Left renal pelvis (tissue), 4 donors: ENCODE measurements around the gene NACC2. TPM values are rescaled to one million over a fixed set of nuclear protein-coding genes. Genes with fewer than 3 reads are reported as not detected.
A peak's percentile ranks its signal among the peaks of the same experiment; 100 is the strongest.

Experiments used
- DNase-seq, 4 donors: peaks; one replicate each; pipeline ENCODE4 v3.0.0-alpha.2; 2013; ENCODE audit warnings: low read depth in 4 of 4, low spot score in 3 of 4
- polyA plus RNA-seq, 4 donors: library from polyadenylated mRNA; unstranded; fragments of 120-200 nt; gene quantifications; one replicate each; pipeline ENCODE4 v1.2.1, GENCODE V29; 2013; ENCODE audit not compliant: insufficient read length in 4 of 4

NACC2 gene
- polyA plus RNA-seq, 4 donors: 5.3 to 9.4 (median 7.4) TPM

DNA sequence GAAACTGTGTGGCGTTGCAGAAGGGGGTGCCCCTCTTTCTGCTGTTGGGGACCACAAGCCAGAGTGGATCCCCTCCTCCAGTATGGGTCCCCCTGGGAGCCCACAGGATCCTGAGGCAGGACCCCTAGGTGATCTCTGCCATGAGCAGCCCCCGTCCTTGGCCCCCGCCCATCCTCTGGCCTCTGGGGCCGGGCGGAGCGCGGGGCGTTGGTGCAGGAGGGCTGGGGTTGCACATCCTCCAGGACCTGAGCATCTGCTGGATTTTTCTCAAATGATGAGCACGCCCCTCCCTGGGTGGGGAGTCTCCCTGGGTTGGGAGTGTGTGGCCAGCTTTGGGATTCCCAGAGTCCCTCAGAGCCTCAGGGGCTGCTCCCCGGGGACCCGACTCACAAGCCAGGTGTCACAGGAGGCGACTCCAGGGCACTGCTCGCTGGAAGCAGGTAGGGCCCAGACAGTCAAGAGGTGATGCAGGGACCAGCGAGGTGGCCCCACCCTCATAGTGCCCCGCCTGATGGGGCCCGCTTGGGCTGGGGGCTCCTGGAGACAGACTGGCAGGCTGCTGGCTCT is 107.2 kb downstream of the NACC2 start:
- DNase-seq: no peak

DNA sequence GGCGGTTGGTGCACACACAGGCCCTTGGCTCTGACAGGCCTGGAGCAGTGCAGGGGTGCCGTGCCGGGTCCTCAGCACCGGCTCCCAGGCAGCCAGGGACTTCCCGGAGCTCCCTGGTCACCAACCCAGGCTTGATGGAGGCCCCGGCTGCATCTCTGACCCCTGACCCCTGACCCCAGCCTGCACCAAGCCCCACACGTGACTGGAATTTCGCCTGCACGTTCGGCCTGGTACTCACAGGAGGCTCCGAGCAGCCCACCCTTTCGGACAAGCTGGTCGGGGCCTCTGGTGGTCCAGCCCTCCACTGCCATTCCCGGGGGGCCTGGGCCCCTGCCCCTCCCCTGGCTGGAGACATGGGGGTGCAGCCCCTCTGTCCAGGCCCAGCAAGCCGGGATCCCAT is 108.5 kb downstream of the NACC2 start:
- DNase-seq: no peak

DNA sequence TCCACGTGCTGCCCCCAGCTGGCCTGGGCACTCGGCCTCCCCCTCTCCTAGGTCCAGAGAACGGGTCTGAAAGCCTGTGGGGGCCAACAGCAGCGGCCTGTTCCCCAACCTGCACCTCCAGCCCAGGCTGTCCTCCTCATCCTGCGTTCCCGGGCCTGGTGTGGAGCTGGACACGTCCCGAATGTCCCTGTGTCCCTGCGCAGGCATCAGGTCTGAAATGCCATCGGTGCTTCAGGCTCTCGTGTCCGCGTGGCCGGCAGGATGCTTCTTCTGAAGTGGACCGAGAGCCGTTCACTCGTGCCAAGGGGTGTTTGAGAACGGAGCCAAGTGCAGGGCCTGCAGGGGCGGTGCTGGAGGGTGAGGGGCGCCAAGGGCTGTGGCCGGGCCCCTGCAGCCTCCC is 109.2 kb downstream of the NACC2 start:
- DNase-seq: no peak

DNA sequence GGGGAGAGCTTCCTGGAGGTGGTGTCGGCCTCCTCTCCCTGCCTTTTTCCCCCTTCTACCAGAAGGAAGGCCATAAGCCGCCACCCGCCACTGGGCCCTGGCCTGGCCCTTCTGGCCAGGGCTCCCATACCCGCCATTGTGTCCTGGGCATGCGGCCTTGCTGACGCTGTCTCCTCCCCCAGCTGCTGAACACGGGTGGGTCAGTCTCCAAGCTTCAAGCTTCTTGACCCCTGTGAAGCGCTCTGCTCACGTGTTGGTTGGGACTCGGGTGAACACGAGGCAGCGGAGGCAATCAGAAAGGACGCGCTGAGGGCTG is 109.7 kb downstream of the NACC2 start:
- DNase-seq: no peak

DNA sequence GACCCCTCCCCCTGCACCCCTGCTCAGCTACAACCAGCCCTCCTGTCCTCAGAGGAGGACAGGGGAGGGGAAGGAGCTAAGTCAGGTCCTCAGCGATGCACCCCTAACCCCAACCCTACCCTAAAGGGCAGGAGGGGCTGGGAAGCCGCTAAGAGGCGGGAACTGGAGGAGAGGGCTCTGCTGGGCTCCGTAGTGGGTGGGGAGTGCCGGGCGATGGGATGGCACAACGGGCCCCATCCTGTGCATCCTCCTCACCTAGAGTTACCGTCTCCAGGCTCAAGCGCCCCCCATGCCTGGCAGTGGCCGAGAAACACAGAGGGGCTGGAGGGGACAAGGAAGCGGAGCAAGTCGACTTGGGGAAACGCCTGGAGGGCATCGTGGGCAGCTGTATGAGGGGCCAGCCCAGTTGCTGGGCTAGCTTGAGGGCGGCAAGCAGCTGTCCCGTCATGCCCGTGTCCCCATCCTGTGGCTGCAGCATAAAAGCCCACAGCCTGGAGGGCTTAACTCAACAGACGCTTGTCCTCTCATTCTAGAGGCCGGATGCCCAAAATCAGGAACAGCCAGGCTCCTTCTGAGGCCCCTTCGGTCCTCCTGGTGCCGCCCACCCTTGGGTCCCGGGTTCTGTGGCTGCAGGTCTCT is 110.9 kb downstream of the NACC2 start:
- no peak for DNase-seq

DNA sequence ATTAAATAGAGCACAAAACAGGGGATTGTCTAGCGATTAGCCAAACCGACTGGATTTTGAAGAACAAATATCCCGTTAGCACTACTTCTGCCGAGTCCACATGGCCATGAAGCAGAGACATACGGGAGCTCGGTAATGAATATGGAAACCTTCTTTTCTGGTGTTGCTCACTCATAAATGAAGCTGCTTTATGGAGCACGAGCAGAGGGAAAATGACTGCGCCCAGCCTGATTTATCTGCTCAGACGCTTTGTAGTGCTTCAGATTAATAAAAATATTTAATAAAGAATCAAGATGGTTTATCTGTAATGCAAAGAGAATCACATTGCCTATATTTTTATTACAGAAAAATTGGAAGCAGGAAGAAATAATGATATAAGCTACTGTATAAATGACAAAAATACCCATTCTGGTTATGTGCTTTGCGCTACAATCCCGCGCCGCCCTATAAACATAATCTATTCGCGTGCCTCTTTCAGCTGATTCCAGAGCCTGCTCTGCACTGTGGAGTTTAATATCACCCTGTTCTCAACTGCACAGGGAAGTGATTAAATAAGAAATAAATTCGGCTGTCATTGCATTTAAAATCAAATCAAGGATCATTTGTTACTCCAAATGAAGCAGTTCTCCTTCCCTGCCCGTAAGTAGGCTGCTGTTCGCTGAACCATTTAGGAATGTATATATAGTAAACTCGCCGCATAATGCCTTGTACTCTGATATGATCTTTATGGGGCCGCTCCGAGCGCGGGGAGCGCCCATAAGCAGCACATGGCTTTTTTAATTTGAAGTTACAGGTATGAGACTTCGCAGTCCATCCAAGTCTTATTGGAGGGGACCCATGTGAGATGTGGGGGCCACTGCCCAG is 111.6 kb downstream of the NACC2 start:
- no peak for DNase-seq

DNA sequence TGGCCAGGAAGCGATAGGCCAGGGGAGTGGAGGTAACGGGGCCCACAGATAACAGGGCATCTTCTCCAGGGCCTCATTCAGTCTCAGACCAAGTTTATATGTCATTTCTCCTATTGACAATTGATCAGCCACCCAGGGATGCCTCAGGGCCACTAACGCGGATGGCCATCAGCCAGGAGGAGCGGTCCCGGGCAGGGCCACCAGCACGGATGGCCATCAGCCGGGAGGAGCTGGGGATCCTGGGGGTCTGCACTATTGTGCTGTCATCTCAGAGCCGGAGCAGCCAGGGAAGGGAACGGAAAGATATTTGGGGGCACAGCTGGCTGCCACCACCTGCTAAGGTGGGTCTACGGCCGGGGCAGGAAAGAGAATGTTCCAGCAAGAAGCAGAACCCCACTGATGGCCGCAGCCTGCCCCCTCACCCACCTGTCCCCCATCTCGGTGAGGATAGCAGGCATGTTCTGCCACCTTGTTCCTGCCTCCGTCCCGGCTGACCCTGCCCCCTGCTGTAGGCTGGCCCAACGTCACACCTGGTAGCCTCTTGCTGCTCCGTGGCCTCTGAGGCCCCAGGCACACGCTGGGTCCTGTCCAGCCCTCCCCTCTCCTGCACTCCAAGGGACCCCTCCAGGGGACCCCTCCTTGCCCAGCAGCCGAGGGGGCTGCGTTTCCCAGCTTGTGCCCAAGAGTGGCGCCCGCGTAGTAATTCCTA is 112.4 kb downstream of the NACC2 start:
- DNase-seq: no peak

DNA sequence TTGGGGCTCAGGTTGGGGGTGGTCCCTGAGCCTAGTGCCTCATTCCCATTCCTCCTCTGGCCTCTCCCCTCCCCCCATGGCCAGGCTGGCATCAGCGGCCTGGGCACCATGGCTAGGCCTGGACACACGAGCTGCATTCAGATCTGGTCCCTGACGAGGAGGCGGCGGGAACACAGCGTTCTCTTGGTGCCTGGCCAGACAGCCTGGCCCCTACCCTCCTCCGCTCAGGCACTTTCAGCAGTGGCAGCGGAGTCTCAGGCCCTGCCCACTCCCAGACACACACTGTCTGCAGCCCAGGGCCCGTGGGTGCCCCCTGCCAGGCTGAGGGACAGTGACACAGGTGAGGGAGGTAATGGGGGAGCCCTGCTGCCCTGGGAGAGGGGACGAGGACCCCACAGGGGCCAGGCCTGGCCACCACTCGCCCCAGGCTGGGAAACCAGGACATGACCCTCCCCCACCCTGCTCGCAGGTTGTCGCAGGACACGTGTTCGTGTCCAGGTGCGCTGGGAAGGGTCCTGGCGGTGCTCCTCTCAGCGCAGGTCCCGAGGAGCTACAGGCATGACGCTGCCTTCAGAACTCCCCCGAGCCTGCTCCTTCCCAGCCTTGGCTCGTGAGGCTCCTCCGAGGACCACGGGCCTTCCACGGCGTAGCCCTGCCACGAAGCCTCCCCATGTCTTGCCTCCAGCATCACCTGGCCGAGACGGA is 114.0 kb downstream of the NACC2 start:
- DNase-seq: no peak

DNA sequence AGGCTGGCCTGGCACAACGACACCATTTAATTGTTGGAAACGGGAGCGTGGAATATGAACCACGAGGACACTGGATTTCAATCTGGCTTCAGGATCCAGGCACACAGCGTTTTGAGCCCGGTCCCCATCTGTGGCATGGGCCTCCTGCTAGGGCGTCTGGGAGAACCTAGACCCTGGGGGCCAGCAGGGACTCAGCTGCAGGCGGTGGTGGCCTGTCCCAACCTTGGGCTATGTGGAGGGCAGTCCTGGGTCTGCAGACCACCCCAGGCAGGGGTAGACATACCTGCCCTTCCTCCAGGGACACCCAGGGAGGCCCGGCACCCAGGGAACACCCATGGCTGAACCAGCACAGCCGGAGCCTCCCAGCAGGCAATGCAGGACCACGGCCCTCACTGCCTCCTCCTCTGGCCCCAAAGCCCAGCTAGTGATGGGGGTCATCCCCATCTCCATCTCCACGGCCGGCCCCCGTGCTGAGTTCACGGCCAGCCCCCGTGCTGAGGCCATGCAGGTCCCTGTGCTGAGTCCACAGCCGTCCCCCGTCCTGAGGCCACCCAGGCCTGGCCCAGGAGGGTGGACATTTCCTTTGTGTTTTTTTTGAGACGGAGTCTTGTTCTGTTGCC is 115.4 kb downstream of the NACC2 start:
- no peak for DNase-seq

DNA sequence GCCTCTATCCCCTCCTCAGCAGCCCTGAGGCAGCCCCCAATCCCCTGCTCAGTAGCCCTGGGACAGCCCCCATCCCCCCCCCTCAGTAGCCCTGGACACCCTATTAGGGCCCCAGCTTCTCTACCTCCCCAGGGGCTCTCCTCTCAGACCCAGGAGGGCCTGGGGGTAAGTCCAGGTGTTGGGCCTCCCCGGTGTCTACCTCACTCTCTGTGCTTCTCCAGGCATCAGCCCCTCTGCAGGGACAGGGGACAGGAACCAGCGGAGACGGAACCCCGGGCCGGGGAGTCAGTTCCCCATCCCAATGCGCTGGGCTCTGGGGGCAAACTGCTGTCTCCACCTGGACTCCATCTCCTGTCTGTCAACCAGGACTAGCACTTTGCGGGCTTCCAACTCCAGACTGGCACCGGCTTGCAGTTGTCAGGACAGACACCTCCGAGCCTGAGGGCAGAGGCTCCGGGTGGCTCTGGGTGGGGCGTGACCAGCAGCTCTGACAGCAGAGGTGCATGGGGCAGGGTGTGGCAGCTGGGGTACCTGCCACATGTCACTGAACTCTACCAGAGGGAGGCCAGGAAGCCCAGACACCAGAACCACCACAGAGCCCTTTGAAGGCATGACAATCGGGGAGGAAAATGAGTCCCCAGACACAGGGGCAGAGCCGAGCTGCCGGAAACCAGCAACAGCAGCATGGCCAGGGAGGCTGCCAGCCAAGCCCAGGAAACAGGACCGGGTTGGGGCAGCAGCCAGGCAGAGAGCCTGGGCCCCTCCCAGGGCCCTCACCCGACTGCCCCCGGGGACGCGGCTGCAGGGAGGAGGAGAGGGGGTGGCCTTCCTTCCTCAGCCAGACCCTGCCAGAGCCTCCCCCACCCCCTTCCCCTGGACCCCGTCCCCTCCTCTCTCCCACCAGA is 116.2 kb downstream of the NACC2 start:
- no peak for DNase-seq

DNA sequence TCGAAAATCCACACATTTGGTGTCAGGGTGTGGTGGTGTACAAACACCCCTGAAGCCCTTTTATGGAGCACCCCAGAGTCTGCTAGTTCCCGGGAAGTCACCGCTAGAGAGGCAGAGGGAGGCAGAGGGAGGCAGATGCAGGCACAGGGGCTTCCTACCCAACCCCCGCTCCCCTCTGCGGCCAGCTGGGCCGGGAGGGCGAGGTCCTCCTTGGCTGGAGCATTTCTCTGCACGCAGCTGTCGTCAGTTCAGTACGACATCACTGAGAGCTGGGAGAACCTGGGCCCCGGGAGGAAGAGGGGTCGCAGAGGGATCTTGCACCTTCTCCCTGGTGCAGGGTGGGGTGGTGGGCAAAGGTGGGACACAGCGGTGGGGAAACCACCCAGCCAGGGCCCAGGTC is 118.1 kb downstream of the NACC2 start:
- no peak for DNase-seq

DNA sequence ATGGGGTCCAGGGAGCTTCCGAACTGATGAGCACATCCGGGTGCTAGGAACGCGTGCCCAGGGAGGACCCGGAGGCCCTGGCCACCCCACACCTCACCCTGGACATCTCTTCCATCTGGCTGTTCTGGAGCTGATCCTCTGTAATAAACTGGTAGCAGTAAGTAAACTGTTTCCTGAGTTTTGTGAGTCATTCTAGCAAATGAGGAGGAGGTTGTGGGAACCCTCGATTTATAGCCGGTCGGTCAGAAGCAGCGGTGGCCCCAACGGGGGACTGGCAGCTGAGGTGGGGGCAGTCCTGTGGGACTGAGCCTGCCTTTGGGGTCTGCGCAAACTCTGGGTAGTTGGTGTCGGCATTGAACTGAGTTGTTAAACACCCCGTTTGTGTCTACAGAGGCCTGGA is 118.6 kb downstream of the NACC2 start:
- no peak for DNase-seq

DNA sequence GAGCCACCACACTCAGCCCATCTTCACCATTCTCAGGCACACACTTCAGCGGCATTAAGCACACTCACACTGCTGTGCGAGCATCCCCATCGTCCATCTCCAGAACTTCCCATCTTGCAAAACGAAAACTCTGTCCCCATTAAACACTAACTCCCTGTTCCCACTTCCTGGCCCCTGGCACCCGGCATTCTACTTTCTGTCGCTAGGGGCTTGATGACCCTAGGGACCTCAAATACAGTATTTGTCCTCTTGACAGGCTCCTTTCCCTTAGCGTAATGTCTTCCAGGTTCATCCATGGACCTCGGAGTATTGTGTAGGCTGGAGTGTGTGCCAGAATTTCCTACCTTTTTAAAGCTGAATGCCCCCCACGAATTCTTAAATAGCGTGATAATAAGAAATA is 119.3 kb downstream of the NACC2 start:
- no peak for DNase-seq

DNA sequence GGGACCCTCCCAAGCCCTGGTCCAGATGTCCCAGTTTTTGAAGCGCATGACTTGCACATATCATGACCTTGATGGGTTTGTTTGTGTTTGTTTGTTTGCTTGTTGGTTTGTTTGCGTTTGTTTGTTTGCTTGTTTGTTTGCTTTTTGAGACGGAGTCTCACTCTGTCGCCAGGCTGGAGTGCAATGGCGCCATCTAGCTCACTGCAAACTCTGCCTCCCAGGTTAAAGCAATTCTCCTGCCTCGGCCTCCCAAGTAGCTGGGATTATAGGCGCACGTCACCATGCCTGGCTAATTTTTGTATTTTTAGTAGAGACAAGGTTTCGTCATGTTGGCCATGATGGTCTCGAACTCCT is 120.9 kb downstream of the NACC2 start:
- no peak for DNase-seq

DNA sequence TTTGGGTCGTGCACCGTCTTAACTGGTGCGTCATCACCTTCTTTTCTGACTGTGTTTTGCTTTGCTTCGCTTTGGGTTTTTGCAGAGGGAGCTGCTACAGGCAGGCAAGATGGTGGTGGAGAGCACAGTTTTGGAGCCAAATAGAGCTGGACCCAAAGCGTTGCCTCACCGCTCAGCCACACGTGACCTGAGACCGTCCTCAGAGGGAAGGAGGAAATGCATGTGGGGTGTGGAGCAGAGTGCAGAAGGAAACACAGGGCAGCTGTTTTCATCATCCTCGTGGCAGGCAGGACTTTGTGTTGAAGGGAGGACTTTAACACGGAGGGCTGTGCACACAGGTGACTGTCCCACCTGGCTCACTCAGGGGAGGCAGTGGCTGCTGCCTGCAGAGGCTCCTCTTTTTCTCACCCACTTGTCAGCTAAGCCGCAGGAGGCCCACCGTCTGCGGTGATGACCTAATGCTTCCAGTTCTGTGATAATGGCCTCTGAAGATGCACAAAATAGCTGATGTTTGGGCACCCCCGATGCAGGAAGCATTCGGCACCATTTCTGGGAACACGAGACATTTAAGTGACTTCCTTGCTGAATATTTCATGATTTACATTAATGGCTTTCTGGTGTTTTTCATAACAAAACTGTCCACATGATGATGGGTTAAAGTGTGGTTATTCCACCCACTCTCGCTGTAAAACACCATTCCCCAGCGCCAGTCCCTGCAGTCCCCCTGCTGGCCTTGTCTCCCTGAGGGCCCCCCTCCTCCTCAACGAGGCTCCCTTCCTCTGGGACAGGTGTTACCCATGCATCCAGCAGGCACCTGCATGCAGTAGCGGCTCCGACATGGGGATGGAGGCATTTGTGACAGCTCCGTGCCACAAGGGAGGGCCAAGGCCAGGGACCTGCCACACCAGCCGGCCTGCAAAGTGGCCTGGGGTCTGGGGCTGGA is 121.5 kb downstream of the NACC2 start:
- no peak for DNase-seq

DNA sequence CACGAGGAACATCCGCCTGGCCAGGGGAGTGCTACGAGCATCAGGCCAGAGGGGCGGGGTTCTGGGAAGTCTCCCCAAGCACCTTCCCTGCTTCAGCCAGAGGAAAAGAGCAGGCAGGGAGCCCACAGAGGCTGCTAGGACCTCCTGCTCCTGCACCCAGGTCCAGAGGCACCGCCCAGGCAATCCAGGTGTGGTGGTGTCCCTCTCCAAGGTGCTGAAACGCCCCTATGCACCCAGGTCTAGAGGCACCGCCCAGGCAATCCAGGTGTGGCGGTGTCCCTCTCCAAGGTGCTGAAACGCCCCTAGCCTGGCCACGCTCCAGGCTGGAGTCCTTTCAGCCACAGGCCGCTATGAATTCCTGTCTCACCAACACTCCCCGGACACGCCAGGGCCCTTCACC is 123.2 kb downstream of the NACC2 start:
- peak in 3 of 4 donors; percentile 66 to 70 (median 68) for DNase-seq

DNA sequence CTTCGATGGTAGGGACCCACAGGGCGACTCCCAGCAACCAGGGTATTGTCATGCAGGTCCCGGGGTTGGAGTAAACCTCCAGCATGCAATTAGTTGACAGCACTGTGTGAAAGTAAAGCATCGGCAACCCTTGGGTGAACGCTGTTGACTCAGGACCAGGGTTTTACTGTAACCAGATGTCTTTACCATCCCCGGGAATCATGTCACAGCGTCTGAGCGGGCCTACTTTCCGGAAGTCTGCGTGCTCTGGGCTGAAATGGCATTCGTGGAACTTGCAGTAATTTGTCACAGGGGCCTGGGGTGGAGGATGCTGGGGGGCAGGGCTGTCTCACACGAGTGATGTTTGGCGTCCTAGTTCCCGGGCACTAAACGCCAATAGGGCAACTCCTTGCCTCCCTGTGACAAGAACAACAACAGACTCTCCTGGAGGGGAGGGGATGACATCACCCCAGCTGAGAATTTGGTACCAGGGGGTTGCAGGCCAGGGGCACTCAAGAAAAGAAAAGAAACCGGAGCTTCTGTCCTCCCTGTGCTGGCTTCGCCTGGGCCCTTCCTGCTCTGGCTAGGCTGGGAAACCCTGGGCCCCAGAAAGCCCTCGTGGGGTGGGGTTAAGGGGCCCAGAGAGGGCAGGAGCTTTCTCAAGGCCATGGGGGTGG is 123.8 kb downstream of the NACC2 start:
- DNase-seq: no peak
